ENCODE measurements around the gene AKAP10.

GRCh38 chr17:19979917-19980770 is 2.5 kb upstream of the AKAP10 start:
- TF ChIP-seq POLR2A (IDR thresholded peaks at IDR 0.05; ENCODE audit: low read length) = no peak
- no peak for TF ChIP-seq GATA1 (IDR thresholded peaks at IDR 0.05; ENCODE audit: low read depth, low read length)

All from erythroblast (primary cell).